ENCODE data around the gene ATG5. TPM values are rescaled to one million over a fixed set of nuclear protein-coding genes. Genes with fewer than 3 reads are reported as not detected.

ATG5 gene
- total RNA-seq, 1 experiment from 2014 or later, result 26.9 TPM

DNA sequence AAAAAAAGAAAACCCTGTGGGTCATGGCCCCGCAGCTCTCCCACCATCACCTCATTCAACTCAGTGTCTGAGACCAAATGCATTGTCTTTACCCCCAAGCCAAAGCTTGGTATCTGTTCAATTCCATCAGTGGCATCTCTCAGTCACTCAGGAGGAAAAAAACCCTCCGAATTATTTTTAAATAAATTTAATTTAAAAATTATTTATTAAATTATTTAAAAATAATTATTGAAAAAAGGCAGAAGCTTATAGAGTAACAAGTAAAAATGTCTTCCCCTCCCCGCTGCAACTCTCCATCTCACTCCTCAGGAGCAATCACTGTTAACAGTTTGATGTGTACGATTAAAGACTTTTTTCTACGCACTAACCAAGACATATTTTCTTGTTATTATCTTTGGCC is 188.7 kb downstream of the ATG5 start:
- Histone ChIP-seq H3K4me3 (ENCODE audit: low read depth, low read length) (no peak overlapping the region), H3K36me3 (ENCODE audit: control insufficient read depth, insufficient read depth, low read length) (no peaks in the 10 kb centered on the region), H3K9me3 (no peaks in the 10 kb centered on the region), H3K4me1 (peaks cover 10% of the 10 kb centered on the region; the same call in 1 of the 2 replicates), H3K27me3 (replicated peaks; ENCODE audit: control insufficient read depth, insufficient read depth, low read length) (no peaks in the 10 kb centered on the region)
- BruUV-seq (replicated peaks), result no TSS peak
- CTCF ChIA-PET, result no interaction called here
- Mint-ChIP-seq H3K27me3 (ENCODE audit: insufficient read depth, unreplicated experiment) (no peaks in the 10 kb centered on the region), H3K4me3 (ENCODE audit: unreplicated experiment) (no peak overlapping the region), H3K4me1 (ENCODE audit: low read depth, unreplicated experiment) (no peaks in the 10 kb centered on the region), H3K27ac (ENCODE audit: unreplicated experiment) (no peak overlapping the region), H3K36me3 (ENCODE audit: insufficient read depth, unreplicated experiment) (no peaks in the 10 kb centered on the region), H3K9me3 (ENCODE audit: unreplicated experiment) (no peaks in the 10 kb centered on the region)
- TF ChIP-seq, protein P1, sequence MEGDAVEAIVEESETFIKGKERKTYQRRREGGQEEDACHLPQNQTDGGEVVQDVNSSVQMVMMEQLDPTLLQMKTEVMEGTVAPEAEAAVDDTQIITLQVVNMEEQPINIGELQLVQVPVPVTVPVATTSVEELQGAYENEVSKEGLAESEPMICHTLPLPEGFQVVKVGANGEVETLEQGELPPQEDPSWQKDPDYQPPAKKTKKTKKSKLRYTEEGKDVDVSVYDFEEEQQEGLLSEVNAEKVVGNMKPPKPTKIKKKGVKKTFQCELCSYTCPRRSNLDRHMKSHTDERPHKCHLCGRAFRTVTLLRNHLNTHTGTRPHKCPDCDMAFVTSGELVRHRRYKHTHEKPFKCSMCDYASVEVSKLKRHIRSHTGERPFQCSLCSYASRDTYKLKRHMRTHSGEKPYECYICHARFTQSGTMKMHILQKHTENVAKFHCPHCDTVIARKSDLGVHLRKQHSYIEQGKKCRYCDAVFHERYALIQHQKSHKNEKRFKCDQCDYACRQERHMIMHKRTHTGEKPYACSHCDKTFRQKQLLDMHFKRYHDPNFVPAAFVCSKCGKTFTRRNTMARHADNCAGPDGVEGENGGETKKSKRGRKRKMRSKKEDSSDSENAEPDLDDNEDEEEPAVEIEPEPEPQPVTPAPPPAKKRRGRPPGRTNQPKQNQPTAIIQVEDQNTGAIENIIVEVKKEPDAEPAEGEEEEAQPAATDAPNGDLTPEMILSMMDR (IDR thresholded peaks at IDR 0.05; ENCODE audit: insufficient read depth in 1 of 2, low read depth in 1 of 2, low read length in 1 of 2, severe bottlenecking in 1 of 2, unreplicated experiment in 1 of 2), result no peak
- DNase-seq, result no peak
- POLR2A ChIA-PET, result no interaction called here
- intact Hi-C loops (cut with micrococcal nuclease; ENCODE audit: unreplicated experiment), result no loop called here

GRCh38 chr6:106135911-106136571 is 189.5 kb downstream of the ATG5 start:
- H3K36me3 Mint-ChIP-seq (ENCODE audit: insufficient read depth, unreplicated experiment), result no peaks in the 10 kb centered on the region
- ChIA-PET CTCF (no interaction called here), POLR2A (no interaction called here)
- no peaks in the 10 kb centered on the region for H3K9me3 Mint-ChIP-seq (ENCODE audit: unreplicated experiment)
- H3K4me1 Mint-ChIP-seq (ENCODE audit: low read depth, unreplicated experiment), result no peaks in the 10 kb centered on the region
- no peaks in the 10 kb centered on the region for H3K36me3 ChIP-seq (ENCODE audit: control insufficient read depth, insufficient read depth, low read length)
- no peaks in the 10 kb centered on the region for H3K27me3 Mint-ChIP-seq (ENCODE audit: insufficient read depth, unreplicated experiment)
- TF ChIP-seq, protein P1 (IDR thresholded peaks at IDR 0.05; ENCODE audit: insufficient read depth in 1 of 2, low read depth in 1 of 2, low read length in 1 of 2, severe bottlenecking in 1 of 2, unreplicated experiment in 1 of 2), result no peak
- no peaks in the 10 kb centered on the region for H3K9me3 ChIP-seq
- BruUV-seq (replicated peaks), result no TSS peak
- H3K4me3 Mint-ChIP-seq (ENCODE audit: unreplicated experiment), result no peak overlapping the region
- no peak overlapping the region for H3K27ac Mint-ChIP-seq (ENCODE audit: unreplicated experiment)
- DNase-seq, result no peak
- intact Hi-C loops (cut with micrococcal nuclease; ENCODE audit: unreplicated experiment), result no loop called here
- peaks cover 10% of the 10 kb centered on the region; the same call in 1 of the 2 replicates for H3K4me1 ChIP-seq
- H3K27me3 ChIP-seq (replicated peaks; ENCODE audit: control insufficient read depth, insufficient read depth, low read length), result no peaks in the 10 kb centered on the region
- no peak overlapping the region for H3K4me3 ChIP-seq (ENCODE audit: low read depth, low read length)

GRCh38 chr6:106134906-106135634 is 190.5 kb downstream of the ATG5 start:
- TF ChIP-seq, protein P1 (IDR thresholded peaks at IDR 0.05; ENCODE audit: insufficient read depth in 1 of 2, low read depth in 1 of 2, low read length in 1 of 2, severe bottlenecking in 1 of 2, unreplicated experiment in 1 of 2), result no peak
- Histone ChIP-seq H3K9me3 (no peaks in the 10 kb centered on the region), H3K4me3 (ENCODE audit: low read depth, low read length) (no peak overlapping the region), H3K4me1 (peaks cover 11% of the 10 kb centered on the region; the same call in 1 of the 2 replicates), H3K27me3 (replicated peaks; ENCODE audit: control insufficient read depth, insufficient read depth, low read length) (no peaks in the 10 kb centered on the region), H3K36me3 (ENCODE audit: control insufficient read depth, insufficient read depth, low read length) (no peaks in the 10 kb centered on the region)
- intact Hi-C loops (cut with micrococcal nuclease; ENCODE audit: unreplicated experiment), result no loop called here
- no peaks in the 10 kb centered on the region for H3K27me3 Mint-ChIP-seq (ENCODE audit: insufficient read depth, unreplicated experiment)
- BruUV-seq (replicated peaks), result no TSS peak
- H3K27ac Mint-ChIP-seq (ENCODE audit: unreplicated experiment), result no peak overlapping the region
- H3K36me3 Mint-ChIP-seq (ENCODE audit: insufficient read depth, unreplicated experiment), result no peaks in the 10 kb centered on the region
- POLR2A ChIA-PET, result no interaction called here
- CTCF ChIA-PET, result no interaction called here
- no peaks in the 10 kb centered on the region for H3K9me3 Mint-ChIP-seq (ENCODE audit: unreplicated experiment)
- peaks cover 4% of the 10 kb centered on the region for H3K4me1 Mint-ChIP-seq (ENCODE audit: low read depth, unreplicated experiment)
- no peak overlapping the region for H3K4me3 Mint-ChIP-seq (ENCODE audit: unreplicated experiment)
- peak; percentile 13 to 69 for DNase-seq

Other genes starting within 250 kb of the ATG5 start
- 10.4 and 11.4 TPM in 2 replicates for gene PRDM1, start 239.4 kb downstream of the ATG5 start, total RNA-seq (2022)
- 10.6 and 13.2 TPM in 2 replicates for gene CRYBG1, start 35.0 kb upstream of the ATG5 start, total RNA-seq (2022)

All from Caco-2 (cell line).